K562 (cell line): ENCODE results near the gene XPC. TPM values are rescaled to one million over a fixed set of nuclear protein-coding genes. Genes with fewer than 3 reads are reported as not detected.

Experiments used
- CHD4 ChIP-seq: fragments of 200-600 bp; sonication (generic); IDR thresholded peaks from 3 replicates; pipeline ENCODE4 v1.6.1; 2012; ENCODE audit warnings: low read depth, mild to moderate bottlenecking, mixed read lengths, low read length, inconsistent platforms; ENCODE audit not compliant: insufficient read depth, insufficient replicate concordance, poor library complexity, severe bottlenecking
- FOXK1 ChIP-seq: sonication (generic); formaldehyde crosslinking; IDR thresholded peaks from 2 replicates; pipeline ENCODE4 v1.8.0; 2022; ENCODE audit warnings: missing genetic modification reagents, mild to moderate bottlenecking, borderline replicate concordance
- HDGF ChIP-seq: fragments of 450-650 bp; IDR thresholded peaks from 2 replicates; pipeline ENCODE4 v1.6.1; 2016
- KDM1A ChIP-seq, 2 experiments: fragments of 450-650 bp; IDR thresholded peaks; 2 replicates each; pipeline ENCODE4 v1.6.1; 2016; ENCODE audit warnings: mild to moderate bottlenecking in 2 of 2
- MEIS2 ChIP-seq: fragments of 450-650 bp; IDR thresholded peaks from 2 replicates; pipeline ENCODE4 v1.6.1; 2014; ENCODE audit warnings: mild to moderate bottlenecking; ENCODE audit not compliant: partially characterized antibody
- POLR2B ChIP-seq: fragments of 450-650 bp; IDR thresholded peaks from 2 replicates; pipeline ENCODE4 v1.6.1; 2018; ENCODE audit warnings: low read depth; ENCODE audit not compliant: partially characterized antibody
- SMARCE1 ChIP-seq: fragments of 450-650 bp; IDR thresholded peaks from 2 replicates; pipeline ENCODE4 v1.7.1; 2016; ENCODE audit warnings: mild to moderate bottlenecking
- polyA plus RNA-seq, 8 experiments: library from polyadenylated mRNA; depleted of rRNA in 4 of 8; stranded (reverse) in 5 of 8; unstranded in 3 of 8; fragments of >200 nt; fragmentation: Nextera tagmentation in 2 of 8; fragmentation: Illumina TruSeq in 1 of 8; extraction: Ambion mirVana in 2 of 8; extraction: Trizol in 1 of 8; gene quantifications; 2 replicates each; pipeline versions ENCODE4 v1.2.1 to v1.2.3, GENCODE V29; 2011 to 2014; ENCODE audit warnings: inconsistent platforms in 1 of 8, missing spikeins in 1 of 8
- total RNA-seq, 7 experiments: library from RNA; depleted of rRNA in 6 of 7; stranded (reverse); fragments of >200 nt in 6 of 7; fragmentation: Illumina TruSeq in 2 of 7; extraction: Trizol in 2 of 7; gene quantifications; 2 replicates each; pipeline versions ENCODE4 v1.2.1 to v1.2.3, GENCODE V29; 2011 to 2021; ENCODE audit warnings: low replicate concordance in 1 of 7
- TF ChIP-seq, protein P1 (sequence below), 2 experiments: fragments of 450-650 bp; IDR thresholded peaks; 2 replicates each; pipeline ENCODE4 v1.6.1; 2016
- TF ChIP-seq, protein P2 (sequence below): fragments of 450-650 bp; IDR thresholded peaks from 2 replicates; pipeline ENCODE4 v1.6.1; 2016

The XPC gene
- total and polyA plus RNA-seq, 9 of the 15 experiments (the other 6 are each of a cell fraction or from before 2014, with no cell fraction given): 3.8 to 54.7 (median 41.3) TPM

DNA sequence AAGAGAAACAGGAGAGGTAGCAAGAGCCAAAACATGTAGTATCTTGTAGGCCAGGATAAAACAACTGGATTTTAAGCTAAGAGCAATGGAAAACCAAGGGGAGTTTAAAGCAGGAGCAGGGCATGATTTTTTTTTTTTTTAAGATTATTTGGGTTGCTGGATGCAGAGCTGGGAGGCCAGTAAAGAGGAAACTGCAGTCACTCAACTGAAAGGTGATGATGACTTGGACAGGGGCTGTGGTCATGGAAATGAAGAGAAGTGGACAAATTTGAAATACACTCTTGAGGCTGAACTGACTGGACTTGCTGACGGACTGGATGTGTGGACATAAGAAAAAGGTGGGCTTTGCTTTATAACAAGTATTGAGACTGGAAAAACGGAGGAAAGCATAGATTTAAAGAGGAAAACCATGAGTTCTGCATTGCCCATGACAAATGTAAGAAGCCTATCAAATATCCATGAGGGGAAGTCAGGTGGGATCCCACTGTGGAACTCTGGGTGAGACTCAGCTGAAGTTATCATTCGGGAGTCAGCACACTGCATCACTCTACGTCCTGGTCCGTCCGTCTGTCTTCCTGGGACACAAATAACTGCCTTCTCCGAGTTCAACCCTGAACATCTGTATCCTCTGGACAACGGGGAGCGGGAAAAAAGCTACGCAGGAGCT, 688 bp downstream of the XPC start (continued):
- TF ChIP-seq, protein P1, sequence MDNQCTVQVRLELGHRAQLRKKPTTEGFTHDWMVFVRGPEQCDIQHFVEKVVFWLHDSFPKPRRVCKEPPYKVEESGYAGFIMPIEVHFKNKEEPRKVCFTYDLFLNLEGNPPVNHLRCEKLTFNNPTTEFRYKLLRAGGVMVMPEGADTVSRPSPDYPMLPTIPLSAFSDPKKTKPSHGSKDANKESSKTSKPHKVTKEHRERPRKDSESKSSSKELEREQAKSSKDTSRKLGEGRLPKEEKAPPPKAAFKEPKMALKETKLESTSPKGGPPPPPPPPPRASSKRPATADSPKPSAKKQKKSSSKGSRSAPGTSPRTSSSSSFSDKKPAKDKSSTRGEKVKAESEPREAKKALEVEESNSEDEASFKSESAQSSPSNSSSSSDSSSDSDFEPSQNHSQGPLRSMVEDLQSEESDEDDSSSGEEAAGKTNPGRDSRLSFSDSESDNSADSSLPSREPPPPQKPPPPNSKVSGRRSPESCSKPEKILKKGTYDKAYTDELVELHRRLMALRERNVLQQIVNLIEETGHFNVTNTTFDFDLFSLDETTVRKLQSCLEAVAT (IDR thresholded peaks at IDR 0.05): peak; percentile 16 to 20; a peak in 1 of 4 replicates
- TF ChIP-seq SMARCE1 (0 out of 2 replicates have a peak, but pooled peaks have one; percentile 19), KDM1A (IDR thresholded peaks at IDR 0.05) (0 out of 4 replicates have a peak, but pooled peaks of 1 of the 2 experiments have one; percentile 7), FOXK1 (CRISPR knock-in tag) (peak; percentile 85; the same call in 1 of the 2 replicates), HDGF (0 out of 2 replicates have a peak, but pooled peaks have one; percentile 15), POLR2B (peak; percentile 43), CHD4 (no peak), MEIS2 (peak; percentile 47)
- TF ChIP-seq, protein P2, sequence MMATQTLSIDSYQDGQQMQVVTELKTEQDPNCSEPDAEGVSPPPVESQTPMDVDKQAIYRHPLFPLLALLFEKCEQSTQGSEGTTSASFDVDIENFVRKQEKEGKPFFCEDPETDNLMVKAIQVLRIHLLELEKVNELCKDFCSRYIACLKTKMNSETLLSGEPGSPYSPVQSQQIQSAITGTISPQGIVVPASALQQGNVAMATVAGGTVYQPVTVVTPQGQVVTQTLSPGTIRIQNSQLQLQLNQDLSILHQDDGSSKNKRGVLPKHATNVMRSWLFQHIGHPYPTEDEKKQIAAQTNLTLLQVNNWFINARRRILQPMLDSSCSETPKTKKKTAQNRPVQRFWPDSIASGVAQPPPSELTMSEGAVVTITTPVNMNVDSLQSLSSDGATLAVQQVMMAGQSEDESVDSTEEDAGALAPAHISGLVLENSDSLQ: peak; percentile 82
